Dermis lymphatic vessel endothelial cell (primary cell): ENCODE measurements around the gene GGA2. TPM values are rescaled to one million over a fixed set of nuclear protein-coding genes. Genes with fewer than 3 reads are reported as not detected.

Experiments used
- total RNA-seq: library from RNA; depleted of rRNA; stranded (reverse); fragments of >200 nt; gene quantifications from 2 replicates; pipeline ENCODE4 v1.2.1, GENCODE V29; 2014

GGA2 gene, protein sequence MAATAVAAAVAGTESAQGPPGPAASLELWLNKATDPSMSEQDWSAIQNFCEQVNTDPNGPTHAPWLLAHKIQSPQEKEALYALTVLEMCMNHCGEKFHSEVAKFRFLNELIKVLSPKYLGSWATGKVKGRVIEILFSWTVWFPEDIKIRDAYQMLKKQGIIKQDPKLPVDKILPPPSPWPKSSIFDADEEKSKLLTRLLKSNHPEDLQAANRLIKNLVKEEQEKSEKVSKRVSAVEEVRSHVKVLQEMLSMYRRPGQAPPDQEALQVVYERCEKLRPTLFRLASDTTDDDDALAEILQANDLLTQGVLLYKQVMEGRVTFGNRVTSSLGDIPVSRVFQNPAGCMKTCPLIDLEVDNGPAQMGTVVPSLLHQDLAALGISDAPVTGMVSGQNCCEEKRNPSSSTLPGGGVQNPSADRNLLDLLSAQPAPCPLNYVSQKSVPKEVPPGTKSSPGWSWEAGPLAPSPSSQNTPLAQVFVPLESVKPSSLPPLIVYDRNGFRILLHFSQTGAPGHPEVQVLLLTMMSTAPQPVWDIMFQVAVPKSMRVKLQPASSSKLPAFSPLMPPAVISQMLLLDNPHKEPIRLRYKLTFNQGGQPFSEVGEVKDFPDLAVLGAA
- 26.7 and 29.4 TPM in 2 replicates for total RNA-seq

DNA sequence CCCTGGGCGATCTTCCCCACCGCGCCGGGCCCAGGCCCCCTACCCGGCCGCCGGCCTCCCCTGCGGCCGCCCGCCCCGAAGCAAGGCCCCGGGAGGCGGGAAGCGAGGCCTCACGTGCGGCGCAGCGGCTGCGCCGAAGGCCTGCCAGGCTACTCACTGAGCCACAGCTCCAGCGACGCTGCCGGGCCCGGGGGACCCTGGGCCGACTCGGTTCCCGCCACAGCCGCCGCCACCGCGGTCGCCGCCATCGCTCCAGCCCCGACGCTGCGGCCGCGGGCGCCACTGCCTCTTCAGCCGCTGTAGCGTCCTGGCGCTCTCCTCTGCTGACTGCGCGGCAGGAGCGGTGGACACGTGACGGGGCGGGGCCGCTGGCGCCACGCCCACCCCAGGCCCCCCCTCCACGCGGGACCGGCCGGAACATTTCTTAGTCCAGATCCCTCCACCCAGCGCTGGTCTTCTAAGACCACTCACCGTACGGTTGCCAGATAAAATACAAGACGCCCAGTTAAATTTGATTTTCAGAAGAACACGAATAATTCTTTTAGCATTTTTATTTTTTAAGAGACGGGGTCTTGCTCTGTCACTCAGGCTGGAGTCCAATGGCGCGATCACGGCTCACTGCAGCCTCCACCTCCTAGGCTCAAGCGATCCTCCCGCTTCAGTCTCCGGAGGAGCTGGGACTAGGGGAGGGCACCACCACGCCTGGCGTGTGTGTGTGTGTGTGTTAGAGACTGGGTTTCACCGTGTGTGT is at the start of gene GGA2:
Gene GGA2 (minus strand): TSS at position 331 of the 751 bp plus-strand sequence. CDS start 83 bp downstream, at position 248.

GRCh38 chr16:23556881-23557778 is 46.8 kb upstream of the GGA2 start, which contains the start of the genes EARS2 and UBFD1:
TSS of gene EARS2 (minus strand) at chr16:23557350. CDS start at chr16:23557343, 7 bp downstream.
TSS of gene UBFD1 (plus strand) at chr16:23557727. CDS start at chr16:23557743, 16 bp downstream.

DNA sequence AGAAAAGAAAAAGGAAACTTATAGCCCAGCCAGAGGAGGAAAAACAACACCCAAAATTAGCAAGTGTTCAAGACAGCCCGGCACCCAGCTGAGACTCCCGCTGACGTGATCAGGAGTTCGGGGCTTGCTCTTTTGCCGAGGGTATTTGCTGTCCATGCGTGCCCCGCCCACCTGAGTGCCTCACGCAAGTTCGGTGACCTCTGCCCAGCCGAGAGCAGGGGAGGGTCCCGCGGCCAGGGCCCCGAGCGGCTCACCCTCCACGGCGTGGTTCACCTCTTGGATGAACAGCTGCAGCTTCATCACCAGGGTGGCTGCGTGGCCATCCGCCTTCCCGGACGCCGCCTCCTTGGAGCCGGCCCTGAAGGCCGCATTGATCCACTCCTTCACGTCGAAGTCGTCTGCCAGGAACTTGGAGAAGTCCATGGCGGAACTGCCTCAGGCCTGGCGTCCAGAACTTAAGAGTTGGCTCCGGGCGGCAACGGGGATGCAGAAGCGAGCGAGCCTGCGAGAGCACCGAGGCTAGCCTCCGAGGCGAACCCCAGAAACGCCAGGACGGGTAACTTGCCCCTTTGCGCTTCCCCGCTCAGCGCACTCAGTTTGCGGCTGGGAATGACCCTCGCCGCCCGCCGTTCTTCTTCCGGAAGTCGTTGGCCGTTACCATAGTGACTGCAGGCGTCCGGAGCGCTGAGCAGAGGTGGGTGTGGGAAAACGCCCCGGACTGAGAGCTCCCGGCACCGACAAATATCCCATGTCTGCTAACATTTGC is 57.5 kb downstream of the GGA2 start, which contains the start of gene COG7:
Gene COG7 (minus strand): TSS at position 618 of the 766 bp plus-strand sequence. CDS start 195 bp downstream, at position 423.

Other genes starting within 250 kb of the GGA2 start
- 14.5 and 26.1 TPM in 2 replicates for gene SCNN1B, start 208.2 kb downstream of the GGA2 start, total RNA-seq
- 12.0 and 14.7 TPM in 2 replicates for gene COG7, start 57.3 kb downstream of the GGA2 start, total RNA-seq
- 12.9 and 15.5 TPM in 2 replicates for gene EARS2, start 46.9 kb upstream of the GGA2 start, total RNA-seq
- 54.8 and 56.6 TPM in 2 replicates for gene UBFD1, start 47.2 kb upstream of the GGA2 start, total RNA-seq
- 136 and 137 TPM in 2 replicates for gene NDUFAB1, start 85.8 kb upstream of the GGA2 start, total RNA-seq
- 6.6 and 6.8 TPM in 2 replicates for gene PALB2, start 130.8 kb upstream of the GGA2 start, total RNA-seq
- 45.5 and 60.2 TPM in 2 replicates for gene DCTN5, start 131.0 kb upstream of the GGA2 start, total RNA-seq
- 3.7 and 4.7 TPM in 2 replicates for gene PLK1, start 168.4 kb upstream of the GGA2 start, total RNA-seq
- not detected in 2 replicates for gene ERN2, start 202.7 kb upstream of the GGA2 start, total RNA-seq
- gene CHP2, start 244.5 kb upstream of the GGA2 start, total RNA-seq = not detected in 2 replicates